Myocyte (in vitro differentiated cells): ENCODE measurements around the gene UGT8. TPM values are rescaled to one million over a fixed set of nuclear protein-coding genes. Genes with fewer than 3 reads are reported as not detected.
"Not testable (repeated sequence)": the region's sequence is repeated elsewhere in the genome, so short reads cannot be mapped to it uniquely, and the experiment has no call there.

Experiments
- DNase-seq: peaks from one replicate; pipeline ENCODE4 v3.0.0-alpha.2; 2012; ENCODE audit warnings: low read depth
- polyA plus RNA-seq: library from polyadenylated mRNA; unstranded; fragments of >200 nt; gene quantifications from one replicate; pipeline ENCODE4 v1.2.1, GENCODE V29; 2012; ENCODE audit warnings: missing spikeins
- total RNA-seq: library from RNA; depleted of rRNA; stranded (reverse); fragments of >200 nt; gene quantifications from 2 replicates; pipeline ENCODE4 v1.2.3, GENCODE V29; 2014

UGT8 gene
- not detected in 2 replicates for total RNA-seq
- not detected for polyA plus RNA-seq

GRCh38 chr4:114598191-114599121, at the start of gene UGT8:
TSS of gene UGT8 (plus strand) at chr4:114598807. CDS start at chr4:114622881, 24,074 bp downstream.
- DNase-seq: peak; percentile 18

GRCh38 chr4:114549638-114550037, 49.0 kb upstream of the UGT8 start:
- DNase-seq: no peak

GRCh38 chr4:114558446-114559020, 40.1 kb upstream of the UGT8 start:
- DNase-seq: no peak

GRCh38 chr4:114561590-114561989, 37.0 kb upstream of the UGT8 start:
- no peak for DNase-seq

GRCh38 chr4:114562176-114562904, 36.3 kb upstream of the UGT8 start:
- no peak for DNase-seq

- DNase-seq: no peak
Observed at GRCh38 chr4:114563536-114564315, 34.9 kb upstream of the UGT8 start.

- no peak for DNase-seq
Observed at GRCh38 chr4:114577386-114577785, 21.2 kb upstream of the UGT8 start.

GRCh38 chr4:114582621-114583020, 16.0 kb upstream of the UGT8 start:
- DNase-seq: no peak

- DNase-seq: no peak
Observed at GRCh38 chr4:114588305-114588704, 10.3 kb upstream of the UGT8 start.

GRCh38 chr4:114590360-114590759, 8.2 kb upstream of the UGT8 start:
- DNase-seq: not testable (repeated sequence)

- no peak for DNase-seq
Observed at GRCh38 chr4:114593526-114593925, 5.1 kb upstream of the UGT8 start.

- no peak for DNase-seq
Observed at GRCh38 chr4:114595207-114595606, 3.4 kb upstream of the UGT8 start.

- no peak for DNase-seq
Observed at GRCh38 chr4:114595921-114596320, 2.7 kb upstream of the UGT8 start.

- no peak for DNase-seq
Observed at GRCh38 chr4:114597410-114598115, 1.0 kb upstream of the UGT8 start.

GRCh38 chr4:114599231-114599902, 760 bp downstream of the UGT8 start:
- no peak for DNase-seq

GRCh38 chr4:114599903-114600552, 1.4 kb downstream of the UGT8 start:
- DNase-seq: no peak

GRCh38 chr4:114600672-114601071, 2.1 kb downstream of the UGT8 start:
- no peak for DNase-seq

GRCh38 chr4:114601304-114602052, 2.9 kb downstream of the UGT8 start:
- no peak for DNase-seq

GRCh38 chr4:114603497-114603896, 4.9 kb downstream of the UGT8 start:
- no peak for DNase-seq
